OCI-LY1 (cell line): ENCODE data around the gene SLC4A8.

ENCODE experiments used
- H2AFZ ChIP-seq: fragments of 200-600 bp; sonication (generic), shearing (Covaris generic); 2 replicates; pipeline ENCODE4 v1.6.0; 2014; ENCODE audit warnings: antibody characterized with exemption, mild to moderate bottlenecking, low read length
- H3F3A ChIP-seq: fragments of 200-600 bp; sonication (generic), shearing (Covaris generic); 2 replicates; pipeline ENCODE4 v1.6.0; 2014; ENCODE audit warnings: mild to moderate bottlenecking, antibody characterized with exemption, low read length, moderate library complexity; ENCODE audit not compliant: insufficient read depth
- H3K27ac ChIP-seq: fragments of 200-600 bp; sonication (generic); 2 replicates; pipeline ENCODE4 v1.5.1; 2014; ENCODE audit warnings: low read length, mixed run types, mild to moderate bottlenecking, low read depth; ENCODE audit not compliant: poor library complexity, severe bottlenecking
- H3K27me3 ChIP-seq: fragments of 200-600 bp; sonication (generic); 2 replicates; pipeline ENCODE4 v1.6.0; 2014; ENCODE audit warnings: antibody characterized with exemption, mild to moderate bottlenecking, low read length, moderate library complexity; ENCODE audit not compliant: insufficient read depth
- H3K36me3 ChIP-seq: fragments of 200-600 bp; sonication (generic); 2 replicates; pipeline ENCODE4 v1.6.1; 2014; ENCODE audit warnings: mild to moderate bottlenecking, antibody characterized with exemption, low read length, moderate library complexity, mixed read lengths; ENCODE audit not compliant: insufficient read depth
- H3K4me1 ChIP-seq: fragments of 200-600 bp; sonication (generic); 2 replicates; pipeline ENCODE4 v1.5.1; 2014; ENCODE audit warnings: mild to moderate bottlenecking, low read length, moderate library complexity; ENCODE audit not compliant: insufficient read depth, severe bottlenecking
- H3K4me2 ChIP-seq: fragments of 200-600 bp; sonication (generic), shearing (Covaris generic); 2 replicates; pipeline ENCODE4 v1.6.1; 2014; ENCODE audit warnings: low read length
- H3K4me3 ChIP-seq: fragments of 200-600 bp; sonication (generic); 2 replicates; pipeline ENCODE4 v1.5.1; 2014; ENCODE audit warnings: low read length, low read depth, mild to moderate bottlenecking, mixed read lengths; ENCODE audit not compliant: poor library complexity, severe bottlenecking
- H3K79me2 ChIP-seq: fragments of 200-600 bp; shearing (Covaris generic); 2 replicates; pipeline ENCODE4 v1.6.1; 2016; ENCODE audit warnings: mixed run types, low read length, mixed read lengths; ENCODE audit not compliant: insufficient read depth
- H3K9ac ChIP-seq: fragments of 200-600 bp; sonication (generic), shearing (Covaris generic); 2 replicates; pipeline ENCODE4 v1.6.1; 2014; ENCODE audit warnings: mild to moderate bottlenecking, low read length, mixed read lengths
- H3K9me2 ChIP-seq: fragments of 200-600 bp; sonication (generic), shearing (Covaris generic); 2 replicates; pipeline ENCODE4 v1.6.1; 2014; ENCODE audit warnings: low read depth, mild to moderate bottlenecking, low read length, mixed read lengths
- H3K9me3 ChIP-seq: fragments of 200-600 bp; shearing (Covaris generic); 2 replicates; pipeline ENCODE4 v1.6.1; 2014; ENCODE audit warnings: low read length, mixed read lengths
- H4K20me1 ChIP-seq: fragments of 200-600 bp; sonication (generic), shearing (Covaris generic); 2 replicates; pipeline ENCODE4 v1.6.0; 2016; ENCODE audit warnings: mild to moderate bottlenecking, low read length; ENCODE audit not compliant: insufficient read depth
- CTCF ChIP-seq: fragments of 200-600 bp; sonication (generic), shearing (Covaris generic); IDR thresholded peaks from 2 replicates; pipeline ENCODE4 v1.5.1; 2017; ENCODE audit warnings: mild to moderate bottlenecking, antibody characterized with exemption, low read length, moderate library complexity, mixed read lengths
- EZH2 ChIP-seq: fragments of 200-600 bp; sonication (generic), shearing (Covaris generic); IDR thresholded peaks from 2 replicates; pipeline ENCODE4 v1.8.0; 2017; ENCODE audit warnings: borderline replicate concordance, mixed run types, mild to moderate bottlenecking, antibody characterized with exemption, low read length, moderate library complexity, mixed read lengths

The SLC4A8 gene

GRCh38 chr12:51507178-51507577 lies 82.5 kb downstream of the SLC4A8 start:
- Histone ChIP-seq H2AFZ (no peak overlapping the region), H3K4me1 (peaks cover 3% of the 10 kb centered on the region), H3K9me3 (no peaks in the 10 kb centered on the region), H3K9me2 (no peaks in the 10 kb centered on the region), H3K79me2 (no peaks in the 10 kb centered on the region), H3K27me3 (peaks cover 4% of the 10 kb centered on the region; the same call in 1 of the 2 replicates), H3K36me3 (no peaks in the 10 kb centered on the region), H3K27ac (no peak overlapping the region), H3K9ac (no peak overlapping the region), H4K20me1 (no peaks in the 10 kb centered on the region), H3K4me2 (no peak overlapping the region), H3K4me3 (no peak overlapping the region), H3F3A (no peaks in the 10 kb centered on the region)
- TF ChIP-seq EZH2 (no peak), CTCF (no peak)

GRCh38 chr12:51508285-51508684 lies 83.7 kb downstream of the SLC4A8 start:
- Histone ChIP-seq H3K9me2 (no peaks in the 10 kb centered on the region), H3F3A (no peaks in the 10 kb centered on the region), H3K36me3 (no peaks in the 10 kb centered on the region), H3K4me1 (no peaks in the 10 kb centered on the region), H3K4me3 (no peak overlapping the region), H2AFZ (no peak overlapping the region), H3K27ac (no peak overlapping the region), H3K9ac (no peak overlapping the region), H3K79me2 (no peaks in the 10 kb centered on the region), H4K20me1 (no peaks in the 10 kb centered on the region), H3K4me2 (no peak overlapping the region), H3K9me3 (no peaks in the 10 kb centered on the region), H3K27me3 (peaks cover 4% of the 10 kb centered on the region; the same call in 1 of the 2 replicates)
- TF ChIP-seq EZH2 (no peak), CTCF (no peak)

DNA sequence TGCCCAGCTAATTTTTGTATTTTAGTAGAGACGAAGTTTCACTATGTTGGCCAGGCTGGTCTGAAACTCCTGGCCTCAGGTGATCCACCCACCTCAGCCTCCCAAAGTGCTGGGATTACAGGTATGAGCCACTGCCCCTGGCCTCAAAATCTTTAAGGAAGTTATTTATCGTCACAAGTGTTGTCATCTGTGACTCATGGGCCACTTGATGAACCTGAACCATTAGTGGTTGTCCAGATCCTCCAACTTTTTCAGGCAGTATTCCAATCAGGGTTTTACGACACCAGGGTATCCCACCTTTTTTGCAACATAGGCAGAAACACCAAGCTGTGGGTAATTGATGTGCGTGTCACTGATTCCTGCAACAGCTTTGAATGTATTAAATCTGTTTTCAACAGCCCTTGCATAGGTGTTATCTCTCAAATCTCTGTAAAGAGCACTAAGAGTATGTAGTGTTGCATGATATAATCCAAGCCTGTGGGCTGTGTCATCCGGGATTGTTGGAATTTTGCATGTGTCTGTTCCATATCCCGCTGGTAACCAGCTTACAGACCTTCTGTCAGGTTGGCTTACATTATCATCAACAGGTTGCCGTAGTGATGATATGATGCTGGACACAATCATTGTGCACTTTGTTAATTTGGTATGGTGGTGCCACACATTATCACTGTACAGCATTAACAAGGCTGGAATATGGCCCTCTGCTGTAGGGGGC lies 87.1 kb downstream of the SLC4A8 start:
- Histone ChIP-seq H3K36me3 (no peaks in the 10 kb centered on the region), H2AFZ (no peak overlapping the region), H3K27ac (no peak overlapping the region), H3K27me3 (no peaks in the 10 kb centered on the region), H3F3A (no peaks in the 10 kb centered on the region), H3K4me3 (no peak overlapping the region), H3K9me2 (no peaks in the 10 kb centered on the region), H3K4me2 (no peak overlapping the region), H4K20me1 (no peaks in the 10 kb centered on the region), H3K4me1 (no peaks in the 10 kb centered on the region), H3K9me3 (no peaks in the 10 kb centered on the region), H3K9ac (no peak overlapping the region), H3K79me2 (no peaks in the 10 kb centered on the region)
- TF ChIP-seq EZH2 (no peak), CTCF (no peak)
